Type B pancreatic cell (in vitro differentiated cells): Measurements from ENCODE around the gene ACAN. TPM values are rescaled to one million over a fixed set of nuclear protein-coding genes. Genes with fewer than 3 reads are reported as not detected.

ENCODE experiments used
- DNase-seq: peaks from one replicate; pipeline ENCODE4 v3.0.0; 2021; ENCODE audit warnings: mixed read lengths; ENCODE audit not compliant: unreplicated experiment; ENCODE audit errors: extremely low spot score
- H3K27ac Mint-ChIP-seq: 2 replicates; pipeline ENCODE4 v1.8.0; 2021; ENCODE audit warnings: mild to moderate bottlenecking, mixed read lengths
- H3K27me3 Mint-ChIP-seq: 2 replicates; pipeline ENCODE4 v1.8.0; 2021; ENCODE audit warnings: mixed read lengths
- H3K36me3 Mint-ChIP-seq: 2 replicates; pipeline ENCODE4 v1.8.0; 2021; ENCODE audit warnings: mixed read lengths
- H3K4me1 Mint-ChIP-seq: one replicate; pipeline ENCODE4 v1.8.0; 2021; ENCODE audit warnings: mixed read lengths; ENCODE audit not compliant: unreplicated experiment
- H3K4me3 Mint-ChIP-seq: 2 replicates; pipeline ENCODE4 v1.8.0; 2021; ENCODE audit warnings: mild to moderate bottlenecking, mixed read lengths
- H3K9me3 Mint-ChIP-seq: 2 replicates; pipeline ENCODE4 v1.8.0; 2021; ENCODE audit warnings: mixed read lengths
- total RNA-seq: library from RNA; stranded (reverse); gene quantifications from 2 replicates; pipeline ENCODE4 v1.2.1, GENCODE V29; 2021; ENCODE audit warnings: low replicate concordance
- TF ChIP-seq, protein P1 (sequence below): fragments of 200-600 bp; sonication (generic); conservative IDR thresholded peaks from 2 replicates; pipeline ENCODE4 v1.5.0; 2021; ENCODE audit warnings: antibody characterized with exemption, mild to moderate bottlenecking

The ACAN gene
- total RNA-seq, 1 donor from 2014 or later = 6.9 TPM

DNA sequence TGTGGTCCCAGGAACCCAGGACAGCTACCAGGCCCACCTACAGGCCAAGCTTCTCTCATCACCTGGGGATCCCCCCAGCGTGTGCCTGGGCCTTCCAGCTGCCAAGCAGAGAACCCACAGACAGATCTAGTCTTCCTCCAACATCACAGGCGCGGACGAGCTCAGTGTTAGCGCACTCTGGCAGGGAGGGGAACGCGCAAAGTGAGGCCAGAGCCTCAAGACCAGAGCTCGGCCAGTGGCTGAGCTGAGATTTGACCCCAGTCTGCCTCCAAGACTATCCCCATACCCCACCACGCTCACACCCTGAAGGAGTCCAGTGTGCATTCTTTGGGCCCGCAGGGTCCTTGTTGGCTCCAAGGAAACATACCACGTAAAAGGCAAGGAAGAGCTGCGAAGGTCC, 104.9 kb downstream of the ACAN start:
- H3K4me1 Mint-ChIP-seq = peaks cover 36% of the 10 kb centered on the region
- no peak overlapping the region for H3K4me3 Mint-ChIP-seq
- no peak for DNase-seq
- H3K36me3 Mint-ChIP-seq = peaks cover 15% of the 10 kb centered on the region
- peak overlapping the region; percentile 53 for H3K27ac Mint-ChIP-seq
- TF ChIP-seq, protein P1, sequence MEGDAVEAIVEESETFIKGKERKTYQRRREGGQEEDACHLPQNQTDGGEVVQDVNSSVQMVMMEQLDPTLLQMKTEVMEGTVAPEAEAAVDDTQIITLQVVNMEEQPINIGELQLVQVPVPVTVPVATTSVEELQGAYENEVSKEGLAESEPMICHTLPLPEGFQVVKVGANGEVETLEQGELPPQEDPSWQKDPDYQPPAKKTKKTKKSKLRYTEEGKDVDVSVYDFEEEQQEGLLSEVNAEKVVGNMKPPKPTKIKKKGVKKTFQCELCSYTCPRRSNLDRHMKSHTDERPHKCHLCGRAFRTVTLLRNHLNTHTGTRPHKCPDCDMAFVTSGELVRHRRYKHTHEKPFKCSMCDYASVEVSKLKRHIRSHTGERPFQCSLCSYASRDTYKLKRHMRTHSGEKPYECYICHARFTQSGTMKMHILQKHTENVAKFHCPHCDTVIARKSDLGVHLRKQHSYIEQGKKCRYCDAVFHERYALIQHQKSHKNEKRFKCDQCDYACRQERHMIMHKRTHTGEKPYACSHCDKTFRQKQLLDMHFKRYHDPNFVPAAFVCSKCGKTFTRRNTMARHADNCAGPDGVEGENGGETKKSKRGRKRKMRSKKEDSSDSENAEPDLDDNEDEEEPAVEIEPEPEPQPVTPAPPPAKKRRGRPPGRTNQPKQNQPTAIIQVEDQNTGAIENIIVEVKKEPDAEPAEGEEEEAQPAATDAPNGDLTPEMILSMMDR = no peak
- H3K9me3 Mint-ChIP-seq = no peaks in the 10 kb centered on the region
- H3K27me3 Mint-ChIP-seq = no peaks in the 10 kb centered on the region

DNA sequence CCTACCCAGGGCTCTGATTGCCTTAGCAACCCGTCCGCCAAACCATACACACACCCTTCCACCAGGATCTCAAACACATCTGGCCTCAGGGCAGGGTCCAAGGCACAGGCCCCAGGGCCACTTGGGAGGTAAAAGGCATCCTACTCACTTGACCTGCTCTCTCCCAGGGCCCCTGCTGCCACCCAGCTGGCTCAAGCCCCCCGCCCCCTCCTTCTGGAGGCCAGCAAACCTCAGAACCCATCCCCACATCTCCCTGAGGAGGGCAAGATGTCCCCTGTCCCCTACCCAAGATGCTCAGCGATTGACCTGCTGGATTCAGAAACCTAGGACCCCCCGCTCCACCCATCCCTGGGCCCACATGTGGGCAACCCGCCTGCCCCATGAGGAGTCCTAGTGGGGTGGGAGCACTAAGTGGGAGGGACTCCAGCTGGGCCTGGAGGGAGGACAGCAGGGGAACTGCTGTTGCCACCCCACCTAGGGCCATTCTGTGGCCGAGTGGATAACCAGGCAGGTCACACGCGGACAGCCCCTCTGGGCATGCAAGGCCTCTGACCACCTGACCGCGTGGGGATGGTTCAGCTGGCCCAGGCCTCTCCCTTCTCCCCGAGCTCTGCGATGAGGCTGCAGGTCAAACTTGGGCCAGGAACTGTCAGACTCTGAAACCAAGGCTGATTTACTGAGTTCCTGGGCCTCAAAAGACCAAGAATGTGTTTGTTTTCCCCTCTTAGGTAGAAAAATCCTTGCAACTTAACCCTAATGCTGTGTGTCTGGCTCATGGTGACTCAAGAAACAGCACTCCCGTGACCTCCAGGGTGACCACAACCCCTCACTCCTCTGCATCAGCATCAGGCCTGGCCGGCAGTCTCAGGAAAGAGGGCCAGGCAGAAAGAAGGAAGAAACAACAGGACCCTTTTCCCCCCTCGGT, 105.7 kb downstream of the ACAN start:
- Mint-ChIP-seq H3K9me3 (no peaks in the 10 kb centered on the region), H3K36me3 (peaks cover 15% of the 10 kb centered on the region), H3K27ac (no peak overlapping the region), H3K4me1 (peaks cover 36% of the 10 kb centered on the region), H3K4me3 (peak overlapping the region; percentile 20), H3K27me3 (no peaks in the 10 kb centered on the region)
- DNase-seq = no peak
- TF ChIP-seq, protein P1 = no peak

DNA sequence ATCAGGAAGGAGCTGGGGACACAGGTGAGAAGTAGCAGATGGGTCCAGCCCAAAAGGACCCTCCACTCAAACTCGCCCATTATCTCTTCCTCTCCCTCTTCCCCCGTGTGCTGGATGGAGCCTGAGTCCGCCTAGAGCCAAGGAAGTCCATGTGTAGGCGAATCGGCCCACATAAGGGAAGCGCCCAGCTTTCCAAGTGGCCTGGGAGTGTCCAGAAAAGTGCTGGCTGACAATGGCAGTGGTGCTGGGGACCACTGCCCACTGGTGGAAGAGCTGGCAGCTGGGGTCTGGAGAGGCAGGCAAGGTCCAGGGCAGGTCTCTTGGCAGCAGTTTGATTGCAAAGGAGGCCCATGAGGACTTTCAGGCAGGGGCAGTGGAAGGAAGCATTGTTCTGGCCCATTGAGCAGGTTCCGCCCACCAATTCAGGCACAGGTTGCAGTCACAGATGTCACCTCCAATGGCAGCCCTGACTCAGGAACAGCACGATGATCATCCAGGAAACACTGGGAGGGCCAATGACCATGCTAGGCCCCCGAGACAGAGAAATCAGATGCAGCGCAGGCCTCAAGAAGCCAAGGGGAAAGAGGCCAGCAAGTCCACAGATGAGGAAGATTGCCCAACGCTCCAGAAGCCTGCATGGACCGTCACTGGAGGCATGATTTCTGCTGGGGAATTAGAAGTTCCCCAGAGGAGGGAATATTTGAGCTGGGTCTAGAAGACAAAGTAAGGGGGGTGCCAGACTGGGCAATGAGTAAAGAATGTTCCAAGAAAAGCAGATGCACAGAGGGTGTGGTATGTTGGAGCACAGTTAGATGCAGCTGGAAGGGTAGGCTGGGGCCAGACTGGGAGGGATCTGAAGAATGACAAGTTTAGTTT, 107.0 kb downstream of the ACAN start:
- peaks cover 28% of the 10 kb centered on the region for H3K4me1 Mint-ChIP-seq
- H3K27ac Mint-ChIP-seq = no peak overlapping the region
- H3K4me3 Mint-ChIP-seq = peak overlapping the region; percentile 86
- TF ChIP-seq, protein P1 = no peak
- peaks cover 15% of the 10 kb centered on the region for H3K36me3 Mint-ChIP-seq
- no peaks in the 10 kb centered on the region for H3K9me3 Mint-ChIP-seq
- no peak for DNase-seq
- no peaks in the 10 kb centered on the region for H3K27me3 Mint-ChIP-seq

DNA sequence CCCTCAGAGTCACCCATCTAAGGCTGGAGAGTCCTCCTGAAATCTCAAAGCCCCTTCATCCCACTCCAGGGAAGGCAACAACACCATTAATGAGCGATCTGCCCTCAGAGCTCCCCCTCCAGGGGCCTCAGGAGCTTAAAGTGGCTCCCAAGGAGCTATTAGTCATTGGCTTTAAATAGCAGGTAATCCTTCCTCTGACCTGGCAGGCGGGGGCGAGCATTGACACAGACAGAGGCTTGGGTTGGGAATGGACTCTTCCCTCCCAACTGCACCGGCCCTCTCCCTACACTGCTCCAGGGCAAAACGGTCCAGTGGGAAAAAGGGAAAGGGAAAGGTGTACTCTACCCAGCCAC, 108.5 kb downstream of the ACAN start:
- TF ChIP-seq, protein P1 = no peak
- peak overlapping the region; percentile 68 for H3K27ac Mint-ChIP-seq
- peaks cover 26% of the 10 kb centered on the region for H3K4me1 Mint-ChIP-seq
- peak overlapping the region; percentile 93 for H3K4me3 Mint-ChIP-seq
- no peaks in the 10 kb centered on the region for H3K9me3 Mint-ChIP-seq
- DNase-seq = no peak
- H3K36me3 Mint-ChIP-seq = peaks cover 15% of the 10 kb centered on the region
- no peaks in the 10 kb centered on the region for H3K27me3 Mint-ChIP-seq

DNA sequence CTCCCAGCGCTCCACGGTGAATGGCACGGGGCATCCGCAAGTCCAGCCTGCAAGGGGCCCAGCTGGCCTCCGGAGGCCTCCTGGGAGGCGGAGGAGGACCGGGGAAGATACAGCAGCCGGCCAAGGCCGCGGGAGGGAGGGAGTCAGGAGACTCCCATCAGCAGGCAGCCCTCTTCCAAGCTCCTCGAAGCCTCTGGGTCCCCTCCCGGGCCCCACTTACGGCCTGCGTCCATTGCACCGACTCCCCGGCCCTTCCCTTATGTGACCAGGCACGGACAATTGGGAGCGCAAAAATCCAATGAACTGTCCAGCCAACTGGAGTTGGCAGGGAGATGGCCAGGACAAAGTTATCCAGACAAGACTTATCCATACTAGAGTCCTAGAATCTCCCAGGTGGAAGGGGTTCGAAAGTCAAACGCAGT, 109.3 kb downstream of the ACAN start:
- H3K4me1 Mint-ChIP-seq = peaks cover 26% of the 10 kb centered on the region

More for the DNA sequence above, 109.3 kb downstream of the ACAN start:
- no peak for DNase-seq
- H3K4me3 Mint-ChIP-seq = peak overlapping the region; percentile 93
- H3K9me3 Mint-ChIP-seq = no peaks in the 10 kb centered on the region
- H3K36me3 Mint-ChIP-seq = peaks cover 15% of the 10 kb centered on the region
- peak overlapping the region; percentile 68 for H3K27ac Mint-ChIP-seq
- TF ChIP-seq, protein P1 = no peak
- peaks cover under 1% of the 10 kb centered on the region for H3K27me3 Mint-ChIP-seq
